Subcutaneous adipose tissue (tissue), 4 donors: ENCODE measurements around the gene TASOR2. TPM values are rescaled to one million over a fixed set of nuclear protein-coding genes. Genes with fewer than 3 reads are reported as not detected.

Source experiments
- CTCF ChIP-seq: fragments of 450-650 bp; IDR thresholded peaks from one replicate; pipeline ENCODE4 v1.5.1; 2016; ENCODE audit warnings: low read depth, mild to moderate bottlenecking, control low read depth, antibody characterized with exemption, moderate library complexity
- total RNA-seq, 4 donors: library from RNA; depleted of rRNA; stranded (reverse); fragments of >200 nt; gene quantifications; one replicate each; pipeline ENCODE4 v1.1.0, GENCODE V29; 2016

Gene TASOR2
- 100 to 1,000 TPM in 1 of 4 donors, 10 to 100 TPM in 3; 39.4 to 101 (median 58.8) TPM for total RNA-seq

- TF ChIP-seq CTCF: no peak
Measured at GRCh38 chr10:5684318-5684970, at the start of gene TASOR2. Gene TASOR2, plus strand, starts transcription at chr10:5684838. Its CDS starts 35,805 bp downstream, at chr10:5720643.

GRCh38 chr10:5634918-5635317 lies 49.7 kb upstream of the TASOR2 start:
- no peak for TF ChIP-seq CTCF

- no peak for TF ChIP-seq CTCF
Measured at GRCh38 chr10:5638494-5638893, 46.1 kb upstream of the TASOR2 start.

GRCh38 chr10:5639066-5639465 lies 45.6 kb upstream of the TASOR2 start:
- no peak for TF ChIP-seq CTCF

GRCh38 chr10:5640036-5640435 lies 44.6 kb upstream of the TASOR2 start:
- no peak for TF ChIP-seq CTCF

- TF ChIP-seq CTCF: no peak
Measured at GRCh38 chr10:5640501-5640900, 44.1 kb upstream of the TASOR2 start.

GRCh38 chr10:5641501-5641900 lies 43.1 kb upstream of the TASOR2 start:
- no peak for TF ChIP-seq CTCF
